NCI-H526 (cell line): ENCODE results near the gene TMEM59L.

Experiments
- DNase-seq, 2 experiments: peaks; one replicate each; lab custom pipeline; 2025; lab: John Stamatoyannopoulos, UW

Gene TMEM59L

DNA sequence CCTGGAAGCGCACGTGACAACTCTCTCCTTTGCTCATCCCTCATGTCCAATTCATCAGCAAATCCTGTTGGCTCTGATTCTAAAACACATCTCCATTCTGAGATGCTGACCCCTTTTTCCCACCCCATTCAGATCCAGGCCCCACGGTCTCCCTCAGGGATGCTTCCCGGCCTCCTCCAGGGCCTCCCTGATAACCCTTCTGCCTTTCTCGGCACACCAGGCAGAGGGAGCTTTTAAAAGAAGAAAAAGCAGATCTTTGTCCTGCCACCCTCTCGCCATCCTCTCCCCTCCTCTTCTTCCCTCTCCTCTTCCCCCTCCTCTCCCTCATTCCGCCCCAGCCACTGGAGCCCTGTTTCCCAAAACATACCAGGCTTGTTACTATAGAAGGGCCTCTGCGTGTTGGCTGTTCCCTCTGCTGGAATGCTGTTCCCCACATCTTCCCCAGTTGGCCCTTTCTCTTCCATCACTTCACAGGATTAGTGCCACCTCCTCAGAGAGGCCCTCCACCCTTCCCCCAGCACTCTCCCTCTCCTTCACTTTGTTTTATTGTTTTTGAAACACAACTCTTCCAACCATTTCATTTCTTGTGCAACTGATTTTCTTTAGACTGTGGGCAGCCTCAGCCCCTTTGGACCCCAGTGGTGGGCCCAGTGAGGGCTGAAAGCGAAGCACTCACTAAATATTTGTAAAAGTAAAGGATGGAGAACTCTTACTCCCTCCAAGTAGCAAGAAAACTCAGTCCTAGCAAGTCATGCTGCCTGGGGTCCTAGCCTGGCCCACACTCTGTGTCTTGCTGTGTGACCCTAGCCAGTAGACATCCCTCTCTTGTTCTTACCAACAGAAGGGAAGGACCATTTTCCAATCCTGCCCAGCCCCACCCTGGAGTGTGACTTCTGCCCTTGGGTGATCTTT, 3.6 kb upstream of the TMEM59L start:
- no peak for DNase-seq

GRCh38 chr19:18609717-18610051, 3.0 kb upstream of the TMEM59L start:
- no peak for DNase-seq

- no peak for DNase-seq
Observed at GRCh38 chr19:18610245-18610555, 2.5 kb upstream of the TMEM59L start.

DNA sequence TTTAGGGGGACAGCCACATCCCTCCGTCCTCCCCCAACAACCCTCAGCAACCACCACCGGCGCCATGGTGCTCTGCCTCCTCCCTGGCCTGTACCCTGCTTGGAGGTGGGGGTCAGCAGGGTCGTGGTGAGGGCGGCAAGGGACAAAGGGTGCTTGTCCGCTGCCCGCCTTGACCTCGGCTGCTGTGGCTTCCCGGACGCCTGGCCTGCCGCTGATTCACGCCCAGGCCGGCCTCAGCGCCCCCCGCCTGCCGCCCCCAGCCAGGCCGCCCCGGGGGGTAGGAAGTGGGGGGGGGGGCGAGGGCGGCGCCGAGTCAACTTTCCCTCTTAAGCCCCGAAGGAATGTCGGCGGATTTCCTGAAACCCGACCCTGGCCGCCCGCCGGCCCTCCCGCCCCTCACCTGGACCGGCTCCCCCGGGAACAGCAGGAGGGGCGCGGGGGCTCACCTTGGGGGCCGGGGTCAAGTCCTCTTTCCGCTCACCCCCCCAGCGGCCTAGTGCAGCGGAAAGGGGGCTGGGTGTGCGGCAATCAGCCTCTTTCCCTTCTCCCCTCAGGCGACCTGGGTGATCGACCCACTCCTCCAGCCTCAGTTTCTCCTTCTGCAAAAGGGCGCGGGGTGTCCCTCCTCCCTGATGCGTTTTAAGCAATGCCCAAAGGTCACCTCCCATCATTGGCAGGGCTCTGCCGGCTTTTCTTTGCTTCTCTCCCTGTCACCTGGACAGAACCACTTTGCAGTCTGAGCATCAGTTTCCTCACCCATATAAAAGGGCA, 1.9 kb upstream of the TMEM59L start:
- no peak for DNase-seq

DNA sequence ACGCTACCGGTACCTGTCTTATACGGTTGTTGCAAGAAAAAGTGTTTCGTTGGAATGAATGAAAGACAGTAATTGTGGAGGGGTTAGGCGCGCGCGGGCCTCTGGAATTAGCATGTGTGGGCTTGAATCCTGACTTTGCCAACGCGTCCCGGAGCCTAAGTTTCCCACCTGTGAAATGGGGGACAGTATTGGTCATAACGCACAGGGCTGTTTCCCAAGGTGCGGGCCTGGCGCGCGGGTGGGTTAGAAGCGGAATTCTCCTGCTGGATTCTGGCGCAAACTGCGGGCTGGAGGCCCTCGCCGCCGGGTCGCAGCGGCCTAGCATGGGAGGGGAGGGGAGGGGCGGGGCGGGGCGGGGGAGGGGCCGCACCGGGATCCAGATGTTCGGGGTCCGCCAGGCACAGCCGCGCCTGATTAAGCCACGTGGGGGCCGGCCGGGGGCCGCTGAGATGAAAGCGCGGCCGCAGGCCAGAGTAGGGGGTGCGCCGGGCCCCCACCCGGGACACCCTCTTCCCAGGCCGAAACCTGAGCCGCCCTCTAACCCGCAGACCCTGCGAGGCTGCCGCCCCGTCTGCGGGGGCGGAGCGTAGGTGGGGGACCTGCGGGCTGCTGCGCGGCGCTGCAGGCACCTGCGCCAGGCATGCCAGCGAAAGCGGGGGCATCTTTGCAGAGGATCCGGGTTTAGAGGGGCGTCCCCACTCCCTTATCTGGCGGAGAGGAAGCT, 1.2 kb upstream of the TMEM59L start:
- no peak for DNase-seq

DNA sequence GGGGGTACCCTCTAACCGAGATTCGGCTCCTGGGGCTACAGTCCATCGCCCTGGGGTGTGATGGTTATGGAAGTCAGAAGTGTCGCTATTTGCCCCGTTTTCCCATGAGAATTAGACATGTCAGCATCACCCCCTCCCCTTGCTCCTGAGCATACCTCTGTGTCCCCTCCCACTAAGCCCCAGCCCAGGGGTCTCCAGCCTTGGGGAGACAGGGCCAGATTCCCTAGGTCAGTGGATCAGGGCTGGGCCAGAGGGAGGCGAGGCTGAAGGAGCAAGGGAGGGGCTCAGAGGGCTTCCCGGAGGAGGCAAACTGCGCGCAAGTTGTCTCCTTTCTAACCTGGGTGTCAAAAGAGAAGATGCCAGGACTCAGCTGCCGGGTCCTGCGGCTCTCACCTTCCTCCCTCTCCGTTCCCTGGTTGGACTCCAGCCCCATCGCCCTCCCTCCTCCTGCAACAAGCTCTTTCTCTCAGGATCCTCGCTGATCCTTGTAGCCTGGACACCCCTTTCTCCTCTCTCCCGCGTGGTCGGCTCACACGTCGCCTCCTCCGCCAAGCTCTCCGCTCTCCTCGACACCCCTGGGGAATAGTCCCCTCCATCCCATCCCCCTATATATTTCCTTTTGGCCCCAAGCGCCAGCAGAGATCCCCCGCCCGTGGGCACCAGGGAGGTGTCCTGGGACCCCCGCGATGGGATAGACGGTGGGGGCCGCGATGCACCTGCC, 459 bp upstream of the TMEM59L start:
- DNase-seq: peak in 1 of 2 experiments; percentile 34

DNA sequence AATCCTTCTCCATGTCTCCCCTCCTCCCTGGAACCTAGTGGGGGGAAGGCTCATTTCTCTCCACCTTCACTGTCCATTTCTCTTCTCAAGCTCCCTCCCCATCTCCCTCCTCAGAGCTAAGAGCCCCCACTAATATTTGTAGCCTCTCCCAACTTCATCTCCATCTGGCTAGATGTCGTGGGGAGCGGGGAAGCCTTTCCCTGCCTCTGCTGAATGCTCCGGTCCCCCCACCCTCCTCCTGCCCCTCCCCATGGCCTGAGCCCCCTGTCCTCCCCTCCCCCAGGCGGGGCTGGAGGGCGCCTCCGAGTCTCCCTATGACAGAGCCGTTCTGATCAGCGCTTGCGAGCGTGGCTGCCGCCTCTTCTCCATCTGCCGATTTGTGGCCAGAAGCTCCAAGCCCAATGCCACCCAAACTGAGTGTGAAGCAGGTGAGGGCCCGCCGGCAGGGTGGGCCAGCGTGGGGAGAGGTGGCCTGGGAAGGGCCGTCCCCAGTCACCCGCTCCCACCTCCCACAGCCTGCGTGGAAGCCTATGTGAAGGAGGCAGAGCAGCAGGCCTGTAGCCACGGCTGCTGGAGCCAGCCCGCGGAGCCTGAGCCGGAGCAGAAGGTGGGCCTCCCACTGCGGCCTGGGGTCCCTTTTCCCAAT, 1.0 kb downstream of the TMEM59L start:
- no peak for DNase-seq

GRCh38 chr19:18616023-18616422, 3.4 kb downstream of the TMEM59L start:
- DNase-seq: no peak

DNA sequence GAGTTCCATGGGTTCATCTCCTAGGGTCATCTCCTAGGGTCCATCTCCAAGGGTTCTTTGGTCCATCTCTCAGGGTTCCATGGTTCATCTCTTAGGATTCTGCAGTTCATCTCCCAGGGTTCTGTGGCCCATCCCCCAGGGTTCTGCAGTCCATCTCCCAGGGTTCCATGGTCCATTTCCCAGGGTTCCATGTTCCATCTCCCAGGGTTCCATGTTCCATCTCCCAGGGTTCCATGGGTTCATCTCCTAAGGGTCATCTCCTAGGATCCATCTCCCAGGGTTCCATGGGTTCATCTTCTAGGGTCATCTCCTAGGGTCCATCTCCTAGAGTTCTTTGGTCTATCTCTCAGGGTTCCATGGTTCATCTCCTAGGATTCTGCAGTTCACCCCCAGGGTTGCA, 4.9 kb downstream of the TMEM59L start:
- DNase-seq: no peak

DNA sequence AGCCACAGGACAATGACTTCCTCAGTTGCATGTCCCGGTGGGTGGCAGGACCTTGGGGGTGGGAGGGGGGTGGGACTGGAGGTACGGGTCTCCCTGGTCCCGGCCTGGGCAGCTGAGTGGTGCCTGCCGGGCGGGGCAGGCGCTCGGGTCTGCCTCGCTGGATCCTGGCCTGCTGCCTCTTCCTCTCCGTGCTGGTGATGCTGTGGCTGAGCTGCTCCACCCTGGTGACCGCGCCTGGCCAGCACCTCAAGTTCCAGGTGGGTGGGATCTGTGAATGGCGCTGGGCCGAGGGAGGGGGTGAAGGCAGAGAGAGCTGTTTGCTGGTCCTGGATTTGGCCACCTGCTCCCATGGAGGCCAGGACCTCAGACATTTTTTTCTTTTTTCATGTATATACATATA, 5.6 kb downstream of the TMEM59L start:
- DNase-seq: no peak

GRCh38 chr19:18620311-18620710, 7.6 kb downstream of the TMEM59L start:
- no peak for DNase-seq

- no peak for DNase-seq
Observed at GRCh38 chr19:18620902-18621301, 8.2 kb downstream of the TMEM59L start.

GRCh38 chr19:18626906-18627305, 14.2 kb downstream of the TMEM59L start:
- no peak for DNase-seq

GRCh38 chr19:18629166-18630088, 16.8 kb downstream of the TMEM59L start:
- DNase-seq: no peak

GRCh38 chr19:18633321-18633720, 20.7 kb downstream of the TMEM59L start:
- DNase-seq: no peak

DNA sequence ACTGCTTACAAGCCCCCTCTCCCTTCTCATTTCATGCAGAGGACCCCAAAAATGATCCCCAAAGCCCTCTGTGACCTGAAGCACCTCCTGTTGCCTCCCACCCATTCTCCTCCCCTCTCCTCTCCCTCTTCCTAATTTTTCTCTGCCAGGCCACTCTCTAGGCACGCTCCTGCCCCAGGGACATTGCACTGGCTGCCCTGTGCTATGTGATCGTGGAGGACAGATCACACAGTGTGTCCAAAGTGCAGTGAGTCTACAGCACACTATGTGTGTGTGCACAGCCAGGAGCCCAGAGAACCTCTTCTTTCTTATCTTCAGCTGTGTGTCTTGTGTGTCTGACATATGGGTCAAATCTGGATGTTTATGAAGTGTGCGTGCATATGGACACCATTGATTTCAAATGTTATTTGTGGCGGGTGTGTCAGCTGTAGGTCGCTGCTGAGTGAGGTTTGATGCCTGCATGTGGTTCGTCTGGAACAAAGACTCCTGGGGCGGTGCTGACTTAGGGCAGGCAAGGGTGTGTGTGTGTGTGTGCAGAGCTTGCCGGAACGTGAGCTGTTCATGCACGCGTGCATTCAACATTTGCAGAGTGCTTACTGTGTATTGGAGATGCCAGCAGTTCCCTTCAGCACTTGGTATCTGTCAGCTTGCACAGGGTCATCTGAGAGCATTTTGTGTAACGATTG, 22.1 kb downstream of the TMEM59L start:
- DNase-seq: no peak

- no peak for DNase-seq
Observed at GRCh38 chr19:18635831-18636182, 23.1 kb downstream of the TMEM59L start.

GRCh38 chr19:18636183-18636968, 23.7 kb downstream of the TMEM59L start:
- DNase-seq: peak; percentile 90 to 96

- no peak for DNase-seq
Observed at GRCh38 chr19:18636969-18637629, 24.4 kb downstream of the TMEM59L start, which contains the start of gene KLHL26. TSS of gene KLHL26 (plus strand) at chr19:18637028. CDS start at chr19:18637055, 27 bp downstream.
